DOHH2 (cell line): ENCODE measurements around the gene NPR3.

ENCODE experiments used
- H3F3A ChIP-seq: fragments of 200-600 bp; sonication (generic), shearing (Covaris generic); 2 replicates; pipeline ENCODE4 v1.6.0; 2016; ENCODE audit warnings: antibody characterized with exemption, mild to moderate bottlenecking; ENCODE audit not compliant: control insufficient read depth, insufficient read depth
- H3K27ac ChIP-seq: fragments of 200-600 bp; sonication (generic); 2 replicates; pipeline ENCODE4 v1.5.1; 2014; ENCODE audit warnings: low read depth, mild to moderate bottlenecking, low read length, moderate library complexity
- H3K27me3 ChIP-seq: fragments of 200-600 bp; sonication (generic); 2 replicates; pipeline ENCODE4 v1.6.1; 2014; ENCODE audit warnings: mild to moderate bottlenecking, low read length, mixed read lengths; ENCODE audit not compliant: control insufficient read depth
- H3K36me3 ChIP-seq: fragments of 200-600 bp; sonication (generic); 2 replicates; pipeline ENCODE4 v1.6.1; 2014; ENCODE audit warnings: mild to moderate bottlenecking, low read length, moderate library complexity, mixed read lengths; ENCODE audit not compliant: control insufficient read depth
- H3K4me1 ChIP-seq: fragments of 200-600 bp; sonication (generic); 2 replicates; pipeline ENCODE4 v1.6.1; 2014; ENCODE audit warnings: mild to moderate bottlenecking, low read length, mixed read lengths; ENCODE audit not compliant: control insufficient read depth
- H3K4me2 ChIP-seq: fragments of 200-600 bp; sonication (generic); 2 replicates; pipeline ENCODE4 v1.6.0; 2014; ENCODE audit warnings: mild to moderate bottlenecking, low read length, moderate library complexity
- H3K4me3 ChIP-seq: fragments of 200-600 bp; sonication (generic); 2 replicates; pipeline ENCODE4 v1.5.1; 2014; ENCODE audit warnings: mild to moderate bottlenecking, low read length, mixed read lengths
- H3K79me2 ChIP-seq: fragments of 200-600 bp; sonication (generic); 2 replicates; pipeline ENCODE4 v1.6.1; 2014; ENCODE audit warnings: mild to moderate bottlenecking, low read length, mixed read lengths; ENCODE audit not compliant: control insufficient read depth
- H3K9me2 ChIP-seq: fragments of 200-600 bp; sonication (generic); replicated peaks from 2 replicates; pipeline ENCODE4 v1.6.1; 2014; ENCODE audit warnings: mild to moderate bottlenecking, low read length, mixed read lengths; ENCODE audit not compliant: control insufficient read depth
- H3K9me3 ChIP-seq: fragments of 200-600 bp; sonication (generic); 2 replicates; pipeline ENCODE4 v1.6.1; 2014; ENCODE audit warnings: antibody characterized with exemption, low read length, mixed read lengths; ENCODE audit not compliant: control insufficient read depth, insufficient read depth
- H4K20me1 ChIP-seq: fragments of 200-600 bp; sonication (generic); 2 replicates; pipeline ENCODE4 v1.6.0; 2014; ENCODE audit warnings: low read depth, mild to moderate bottlenecking, antibody characterized with exemption, low read length, moderate library complexity; ENCODE audit not compliant: control insufficient read depth, insufficient read depth
- EZH2phosphoT487 ChIP-seq: fragments of 200-600 bp; sonication (generic); IDR thresholded peaks from 2 replicates; pipeline ENCODE4 v1.6.1; 2017; ENCODE audit warnings: borderline replicate concordance, mild to moderate bottlenecking, antibody characterized with exemption, low read length, moderate library complexity, mixed read lengths
- TF ChIP-seq, protein P1 (sequence below): fragments of 200-600 bp; sonication (generic); IDR thresholded peaks from one replicate; pipeline ENCODE4 v1.5.1; 2014; ENCODE audit warnings: antibody characterized with exemption, mild to moderate bottlenecking, low read depth, low read length; ENCODE audit not compliant: poor library complexity, severe bottlenecking

The NPR3 gene

GRCh38 chr5:32828492-32828891 lies 117.4 kb downstream of the NPR3 start:
- Histone ChIP-seq H3F3A (no peaks in the 10 kb centered on the region), H3K9me3 (no peaks in the 10 kb centered on the region), H3K36me3 (no peaks in the 10 kb centered on the region), H3K4me2 (no peak overlapping the region), H3K4me1 (no peaks in the 10 kb centered on the region), H3K79me2 (no peaks in the 10 kb centered on the region), H3K9me2 (no peaks in the 10 kb centered on the region), H4K20me1 (no peaks in the 10 kb centered on the region), H3K27me3 (no peaks in the 10 kb centered on the region), H3K4me3 (no peak overlapping the region), H3K27ac (no peak overlapping the region)
- TF ChIP-seq, protein P1, sequence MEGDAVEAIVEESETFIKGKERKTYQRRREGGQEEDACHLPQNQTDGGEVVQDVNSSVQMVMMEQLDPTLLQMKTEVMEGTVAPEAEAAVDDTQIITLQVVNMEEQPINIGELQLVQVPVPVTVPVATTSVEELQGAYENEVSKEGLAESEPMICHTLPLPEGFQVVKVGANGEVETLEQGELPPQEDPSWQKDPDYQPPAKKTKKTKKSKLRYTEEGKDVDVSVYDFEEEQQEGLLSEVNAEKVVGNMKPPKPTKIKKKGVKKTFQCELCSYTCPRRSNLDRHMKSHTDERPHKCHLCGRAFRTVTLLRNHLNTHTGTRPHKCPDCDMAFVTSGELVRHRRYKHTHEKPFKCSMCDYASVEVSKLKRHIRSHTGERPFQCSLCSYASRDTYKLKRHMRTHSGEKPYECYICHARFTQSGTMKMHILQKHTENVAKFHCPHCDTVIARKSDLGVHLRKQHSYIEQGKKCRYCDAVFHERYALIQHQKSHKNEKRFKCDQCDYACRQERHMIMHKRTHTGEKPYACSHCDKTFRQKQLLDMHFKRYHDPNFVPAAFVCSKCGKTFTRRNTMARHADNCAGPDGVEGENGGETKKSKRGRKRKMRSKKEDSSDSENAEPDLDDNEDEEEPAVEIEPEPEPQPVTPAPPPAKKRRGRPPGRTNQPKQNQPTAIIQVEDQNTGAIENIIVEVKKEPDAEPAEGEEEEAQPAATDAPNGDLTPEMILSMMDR = no peak
- no peak for TF ChIP-seq EZH2phosphoT487

GRCh38 chr5:32831624-32832023 lies 120.5 kb downstream of the NPR3 start:
- Histone ChIP-seq H3K4me3 (no peak overlapping the region), H3F3A (no peaks in the 10 kb centered on the region), H3K79me2 (no peaks in the 10 kb centered on the region), H3K36me3 (no peaks in the 10 kb centered on the region), H3K4me1 (no peaks in the 10 kb centered on the region), H3K4me2 (no peak overlapping the region), H4K20me1 (no peaks in the 10 kb centered on the region), H3K9me3 (no peaks in the 10 kb centered on the region; the same call in 1 of the 2 replicates), H3K27ac (no peak overlapping the region), H3K9me2 (no peaks in the 10 kb centered on the region), H3K27me3 (no peaks in the 10 kb centered on the region)
- TF ChIP-seq, protein P1 = no peak
- TF ChIP-seq EZH2phosphoT487 = no peak

DNA sequence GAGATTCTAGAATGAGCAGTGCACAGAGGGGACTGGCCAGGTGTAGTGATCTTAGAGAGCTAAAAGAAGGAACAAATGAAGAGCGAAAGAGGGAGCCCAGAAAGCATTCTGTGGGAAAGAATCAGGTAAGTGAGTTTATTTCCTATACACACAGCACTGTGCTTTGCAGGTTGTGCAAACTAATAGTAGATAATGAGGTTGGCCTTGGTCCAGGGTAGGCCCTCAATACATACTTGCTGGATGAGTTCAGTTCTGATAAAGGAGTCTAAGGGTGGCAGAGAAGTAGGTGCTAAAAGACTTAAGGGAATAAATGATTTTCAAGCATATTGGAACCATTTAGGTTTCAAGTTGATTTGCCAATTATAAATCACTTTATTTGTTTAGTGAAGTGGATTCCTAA lies 122.0 kb downstream of the NPR3 start:
- no peaks in the 10 kb centered on the region; the same call in 1 of the 2 replicates for H3K9me3 ChIP-seq
- H3K4me3 ChIP-seq = no peak overlapping the region
- H3K4me2 ChIP-seq = no peak overlapping the region
- TF ChIP-seq, protein P1 = no peak
- TF ChIP-seq EZH2phosphoT487 = no peak
- H3K27ac ChIP-seq = no peak overlapping the region
- H3K79me2 ChIP-seq = no peaks in the 10 kb centered on the region
- no peaks in the 10 kb centered on the region for H3K36me3 ChIP-seq
- no peaks in the 10 kb centered on the region for H3K4me1 ChIP-seq
- H3K27me3 ChIP-seq = no peaks in the 10 kb centered on the region
- no peaks in the 10 kb centered on the region for H3K9me2 ChIP-seq
- no peaks in the 10 kb centered on the region for H3F3A ChIP-seq
- H4K20me1 ChIP-seq = no peaks in the 10 kb centered on the region

- Histone ChIP-seq H3K36me3 (no peaks in the 10 kb centered on the region), H3K4me2 (no peak overlapping the region), H3K9me3 (no peaks in the 10 kb centered on the region; the same call in 1 of the 2 replicates), H3K27ac (no peak overlapping the region), H3F3A (no peaks in the 10 kb centered on the region), H3K79me2 (no peaks in the 10 kb centered on the region), H3K9me2 (no peaks in the 10 kb centered on the region), H4K20me1 (no peaks in the 10 kb centered on the region), H3K27me3 (no peaks in the 10 kb centered on the region), H3K4me1 (no peaks in the 10 kb centered on the region), H3K4me3 (no peak overlapping the region)
- TF ChIP-seq EZH2phosphoT487 = no peak
- TF ChIP-seq, protein P1 = no peak
Measured at GRCh38 chr5:32833663-32834062, 122.5 kb downstream of the NPR3 start.
